ENCODE measurements around the gene ST6GALNAC5.
"Not testable (repeated sequence)": the region's sequence is repeated elsewhere in the genome, so short reads cannot be mapped to it uniquely, and the experiment has no call there.

- TF ChIP-seq POLR2A, CTCF (IDR thresholded peaks at IDR 0.05): not testable (repeated sequence)
These were observed 11.7 kb downstream of the ST6GALNAC5 start for GRCh38 chr1:76879014-76879413.

Measured in sigmoid colon (tissue), 3 donors.